Measurements from ENCODE around the gene ALS2CL.

The ALS2CL gene

DNA sequence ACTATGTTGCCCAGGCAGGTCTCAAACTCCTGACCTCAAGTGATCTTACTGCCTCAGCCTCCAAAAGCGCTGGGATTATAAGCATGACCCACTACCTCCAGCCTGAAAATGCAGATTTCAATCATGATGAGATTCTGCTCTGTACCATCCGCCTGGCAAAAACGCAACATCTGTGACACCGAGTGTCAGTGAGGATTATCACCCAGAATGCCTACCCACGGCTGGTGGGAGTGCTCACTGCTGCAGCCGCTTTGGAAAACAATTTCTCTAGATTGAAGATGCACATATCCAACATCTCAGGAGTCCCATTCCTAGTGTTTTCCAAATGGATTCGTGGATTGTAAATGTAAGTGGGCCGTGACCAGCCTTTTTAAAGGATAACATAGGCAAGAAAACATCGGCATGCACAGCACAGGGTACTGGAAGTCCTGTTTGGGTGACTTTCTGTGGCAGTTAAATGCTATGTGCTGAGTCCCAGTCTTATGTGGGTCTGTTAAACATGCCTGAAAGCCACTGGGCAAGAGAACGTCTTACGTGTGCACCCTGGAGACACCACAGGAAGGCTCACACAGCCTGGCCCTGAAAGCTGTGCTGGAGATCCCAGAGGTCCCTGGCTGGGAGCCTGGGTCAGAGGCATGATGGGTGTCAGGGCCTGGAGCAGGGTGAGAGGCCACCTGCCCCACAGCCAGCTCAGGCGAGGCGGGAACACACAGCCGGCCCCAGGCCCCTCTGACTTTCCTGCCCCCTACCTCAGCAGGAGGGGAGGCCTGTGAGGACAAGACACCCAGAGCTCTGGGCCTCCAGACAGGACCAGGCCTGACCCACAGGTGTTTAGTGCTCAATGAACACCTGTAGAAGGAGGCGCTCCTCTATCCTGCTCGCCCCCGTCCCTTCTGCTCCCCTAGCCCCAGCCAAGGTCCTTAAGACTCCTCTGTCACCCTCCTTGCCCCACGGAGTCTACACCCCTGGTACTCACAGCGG is 23.3 kb upstream of the ALS2CL start:
- no peak for DNase-seq
- ATAC-seq = no peak

DNA sequence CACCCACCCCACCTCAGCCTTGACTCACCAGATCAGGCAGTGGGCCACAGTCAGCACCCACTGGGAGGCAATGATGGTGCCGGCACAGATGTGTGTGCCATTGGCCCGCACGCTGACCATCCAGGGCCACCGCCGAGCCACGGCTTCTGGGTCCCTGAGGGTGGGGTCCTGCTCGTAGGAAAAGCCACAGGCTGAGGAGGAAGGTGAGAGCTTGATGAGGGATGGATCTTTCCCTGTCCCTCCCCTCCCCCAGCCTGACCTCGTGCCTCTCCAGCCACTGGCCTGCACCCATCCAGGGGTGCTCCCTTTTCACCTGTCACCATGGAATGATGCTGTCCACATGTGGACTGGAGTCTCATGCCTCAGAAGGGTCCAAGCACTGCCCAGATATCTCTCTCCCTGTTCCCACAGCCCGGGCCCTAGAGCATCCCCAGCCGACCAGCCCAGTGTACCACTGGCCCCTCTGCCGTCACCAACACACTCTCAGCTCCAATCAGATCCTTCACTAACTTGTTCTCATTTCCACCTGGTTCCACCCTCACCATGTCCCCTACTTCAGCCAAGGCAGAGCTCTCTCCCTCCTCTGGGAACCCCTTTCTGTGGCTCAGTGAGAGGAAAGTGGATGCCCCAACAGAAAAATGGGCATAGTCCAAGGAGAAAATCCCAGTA is 22.2 kb upstream of the ALS2CL start:
- ATAC-seq (no peak), DNase-seq (no peak)

DNA sequence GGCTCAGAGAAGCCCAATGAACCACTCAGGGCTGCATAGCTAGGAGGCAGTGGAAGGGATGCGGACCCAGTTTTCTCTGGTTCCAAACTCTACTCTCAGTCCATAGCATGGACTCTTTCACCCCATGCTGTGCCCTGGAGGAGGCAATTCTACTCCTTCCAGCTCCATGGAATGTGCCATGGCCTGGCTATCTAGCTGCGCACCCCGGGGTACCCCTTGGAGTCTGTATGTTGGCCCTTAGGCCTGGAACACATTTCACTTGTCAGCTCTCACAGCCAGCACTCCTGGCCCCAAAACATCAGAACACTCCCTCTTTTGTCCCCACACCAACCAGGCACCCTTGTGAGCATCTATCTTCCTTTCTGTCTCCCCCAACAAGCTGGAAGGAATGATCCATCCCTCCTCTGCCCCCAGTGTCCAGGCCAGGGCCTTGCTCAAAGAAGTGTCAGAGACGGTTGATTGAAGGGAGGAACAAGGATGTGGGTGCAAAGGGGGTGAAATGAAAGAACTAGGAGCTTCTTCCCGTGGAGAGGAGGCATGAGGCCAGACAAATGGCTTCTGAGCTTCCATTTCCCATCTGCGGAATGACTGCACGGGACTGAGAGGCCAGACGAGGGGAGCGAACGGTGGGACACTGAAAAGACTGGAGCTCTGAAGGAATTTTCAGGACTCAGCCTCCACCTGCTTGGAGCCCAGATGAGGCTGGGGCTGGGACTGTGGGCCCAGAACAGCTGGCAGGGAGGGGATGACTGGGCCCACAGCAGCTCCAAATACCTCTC is 21.4 kb upstream of the ALS2CL start:
- DNase-seq = no peak
- ATAC-seq = no peak

DNA sequence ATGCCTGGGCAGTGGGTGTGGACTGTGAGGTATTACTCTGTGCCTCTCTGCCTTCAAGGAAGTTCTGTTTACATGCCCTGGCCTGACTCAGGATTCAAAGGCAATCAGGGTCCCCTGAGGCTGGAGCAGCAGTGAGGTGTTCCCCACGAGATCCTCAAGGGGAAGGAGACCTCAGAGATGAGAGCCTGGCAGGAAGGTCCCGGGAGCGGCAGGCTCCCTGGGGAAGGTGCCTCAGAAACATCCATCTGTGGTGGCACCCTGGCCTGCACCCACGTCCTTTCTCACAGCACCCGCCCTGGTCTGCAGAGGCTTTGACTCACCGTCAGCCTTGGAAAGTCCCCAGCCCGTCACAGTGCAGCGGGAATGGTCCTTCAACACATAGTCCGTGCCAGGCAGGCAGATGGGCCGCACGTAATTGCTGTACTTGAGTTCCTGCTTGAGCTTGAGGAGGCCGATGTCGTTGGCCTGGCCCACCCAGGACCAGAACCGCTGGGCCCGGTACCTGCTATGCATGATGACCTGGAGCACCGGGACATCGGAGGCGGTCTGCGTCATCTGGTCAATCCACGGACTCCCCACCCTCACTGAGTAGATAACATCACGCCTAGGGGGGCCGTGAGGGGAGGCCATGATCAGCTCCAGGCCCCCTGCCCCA is 20.5 kb upstream of the ALS2CL start:
- ATAC-seq = peak; percentile 42
- DNase-seq = peak; percentile 20

DNA sequence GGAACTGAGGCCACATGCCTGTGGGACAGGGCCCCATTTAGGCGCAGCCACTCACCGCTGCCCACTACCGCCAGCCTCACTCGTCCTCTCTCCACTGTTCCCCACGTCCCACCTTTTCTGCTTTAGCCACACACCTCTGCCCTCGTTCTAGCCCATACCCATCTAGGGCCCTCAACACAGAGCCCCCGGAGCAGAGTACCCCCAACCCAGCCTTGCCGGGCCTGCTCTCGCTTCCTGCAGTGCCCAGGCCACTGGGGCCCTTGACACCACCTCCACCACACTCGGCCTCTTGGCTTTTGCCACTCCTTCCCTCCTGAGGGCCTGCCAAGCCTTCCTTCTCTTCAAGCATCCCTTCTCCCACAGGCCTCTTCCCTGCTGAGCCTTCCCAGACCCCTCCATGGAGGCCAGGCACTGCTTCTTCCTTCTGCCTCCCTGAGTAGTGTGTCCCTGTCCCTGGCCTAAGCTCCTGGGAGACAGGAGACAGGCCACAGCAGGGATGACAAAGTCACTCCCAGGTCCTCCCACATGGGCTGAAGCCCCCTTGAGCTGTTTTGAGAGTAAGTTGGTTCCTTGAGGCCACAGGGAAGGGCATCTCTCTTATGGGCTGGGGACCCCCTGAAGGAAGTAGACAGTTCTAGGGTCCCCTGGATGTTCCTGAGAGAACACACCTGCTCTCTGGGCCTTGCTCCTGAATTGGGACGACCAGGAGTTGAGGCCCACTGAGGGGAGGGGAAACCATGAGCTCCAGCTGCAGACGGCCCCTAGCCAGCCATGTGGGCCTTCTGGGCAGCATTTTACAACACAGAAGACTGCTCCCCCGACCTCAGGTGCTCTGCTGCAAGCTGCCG is 19.8 kb upstream of the ALS2CL start:
- DNase-seq = peak; percentile 1
- no peak for ATAC-seq

DNA sequence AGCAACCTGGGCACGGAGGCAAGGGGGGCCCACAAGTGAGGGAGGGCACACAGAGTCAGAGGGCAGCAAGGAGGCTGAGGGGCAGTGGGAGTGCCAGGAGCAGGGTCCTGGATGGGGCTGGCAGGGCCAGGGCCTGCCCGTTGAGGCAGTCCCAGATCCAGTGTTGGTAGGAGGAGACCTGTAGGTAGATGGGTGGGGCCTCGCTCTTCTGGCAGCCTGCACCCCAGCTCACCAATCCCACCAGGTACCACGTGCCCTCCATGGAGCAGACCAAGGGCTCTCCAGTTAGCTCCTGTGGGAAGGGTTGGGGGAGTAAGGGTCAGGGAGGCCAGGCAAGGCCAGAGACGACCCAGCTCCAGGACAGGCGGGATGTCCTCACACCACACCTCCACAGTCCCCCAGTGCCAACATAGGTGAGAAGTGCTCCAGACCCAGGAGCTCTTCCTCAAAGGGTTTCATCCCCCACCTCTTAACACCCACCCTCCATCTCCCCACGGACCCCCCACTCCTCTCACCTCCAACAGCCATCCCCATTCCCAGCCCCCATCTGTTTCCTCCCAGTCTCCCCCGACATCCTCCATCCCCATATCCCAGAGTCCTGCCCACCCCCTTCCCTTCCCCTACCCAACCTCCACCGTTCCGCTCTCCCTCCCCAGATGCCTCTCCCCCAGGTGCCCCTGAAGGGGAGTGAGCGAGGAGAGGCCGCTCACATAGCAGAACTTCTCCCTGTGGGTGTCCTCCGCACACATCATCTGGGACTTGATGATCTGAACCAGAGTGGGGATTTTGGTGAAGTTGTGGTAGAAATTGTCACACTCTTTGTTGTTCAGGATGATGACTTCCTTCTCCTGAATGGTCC is 18.9 kb upstream of the ALS2CL start:
- no peak for ATAC-seq
- DNase-seq = no peak

DNA sequence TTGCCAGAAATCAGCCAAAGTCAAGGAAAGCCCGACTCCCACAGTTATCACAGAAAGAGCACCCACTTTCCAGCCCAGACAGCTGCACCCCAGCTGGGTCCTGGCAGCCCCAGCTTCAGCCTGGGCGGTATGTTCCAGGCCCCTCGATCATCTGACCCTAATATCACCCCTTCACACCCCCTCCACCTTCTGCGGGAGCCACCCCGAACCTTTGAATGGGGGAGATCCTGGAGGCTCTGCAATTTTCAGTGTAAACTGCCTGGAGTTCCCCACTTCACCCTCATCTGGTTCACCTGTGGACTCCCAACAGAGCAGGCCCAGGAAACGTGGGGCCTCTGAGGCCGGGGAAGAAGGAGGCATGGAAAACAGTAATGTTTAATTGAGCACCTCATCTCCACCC is 18.3 kb upstream of the ALS2CL start:
- DNase-seq (no peak), ATAC-seq (no peak)

DNA sequence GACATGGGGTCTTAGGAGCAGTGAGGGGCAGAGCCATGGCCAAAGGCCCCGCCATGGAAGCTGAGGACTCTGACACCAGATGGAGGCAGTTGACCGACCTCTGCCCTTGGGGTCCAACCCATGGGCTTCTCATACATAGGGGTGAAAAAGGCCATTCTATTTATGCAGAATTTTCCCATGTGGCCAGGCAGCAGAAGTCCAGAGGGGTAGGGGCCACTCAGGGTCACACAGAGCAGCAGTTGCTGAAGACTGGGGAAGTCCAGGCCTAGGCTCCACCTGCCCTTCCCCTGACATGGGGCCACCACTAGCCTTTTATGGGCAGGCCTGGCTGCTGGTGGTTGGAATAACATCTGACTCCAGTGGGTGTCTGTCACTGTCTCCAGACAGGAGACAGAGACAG is 17.8 kb upstream of the ALS2CL start:
- DNase-seq (no peak), ATAC-seq (no peak)

DNA sequence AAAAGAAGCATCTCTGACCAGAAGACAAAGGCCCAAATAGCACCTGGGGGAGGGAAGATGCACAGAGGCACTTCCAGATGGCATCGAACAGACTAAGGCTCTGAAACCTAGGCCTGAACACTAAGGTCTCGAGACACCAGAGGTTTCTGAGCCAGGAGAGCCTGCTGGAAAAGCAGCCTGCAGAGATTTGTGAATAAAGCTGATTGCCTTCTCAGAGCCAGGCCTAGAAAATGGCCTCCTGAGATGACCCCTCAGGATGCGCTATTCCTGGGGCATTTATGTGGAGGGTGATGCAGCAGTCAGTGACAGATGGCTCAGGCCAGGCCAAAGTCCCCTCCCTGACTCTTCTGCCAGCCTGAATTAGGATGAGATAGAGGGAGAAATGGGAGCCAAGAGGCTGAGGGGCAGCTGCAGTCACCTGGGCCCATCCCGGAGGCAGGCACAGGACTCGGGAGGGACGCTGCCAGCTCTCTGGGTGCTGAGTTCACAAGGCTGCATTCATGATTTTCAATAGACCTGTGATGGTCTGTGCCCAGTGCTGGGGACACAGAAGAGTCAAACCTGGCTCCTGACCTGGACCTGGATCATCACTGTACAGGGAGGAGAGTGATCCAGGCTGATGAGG is 17.3 kb upstream of the ALS2CL start:
- no peak for ATAC-seq
- no peak for DNase-seq

DNA sequence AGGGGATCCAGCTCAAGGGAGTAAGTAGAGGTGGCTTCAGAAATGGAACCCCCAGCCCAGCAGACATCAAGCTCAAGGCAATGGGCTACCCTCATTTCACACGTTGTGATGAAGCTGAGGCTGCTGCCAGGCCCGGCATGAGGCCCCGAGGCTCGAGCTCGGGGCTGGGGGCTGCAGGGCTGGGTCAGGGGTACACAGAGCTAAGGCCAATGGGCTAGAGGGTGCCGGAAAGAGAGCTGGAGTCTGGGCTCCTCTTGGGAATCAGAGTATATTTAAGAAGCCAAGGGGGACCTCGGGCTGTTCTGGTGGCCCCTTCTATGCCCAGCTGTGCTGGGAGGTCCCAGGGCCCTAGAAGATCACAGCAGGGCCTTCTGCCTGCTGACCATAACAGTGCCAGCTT is 16.8 kb upstream of the ALS2CL start:
- DNase-seq (no peak), ATAC-seq (no peak)

DNA sequence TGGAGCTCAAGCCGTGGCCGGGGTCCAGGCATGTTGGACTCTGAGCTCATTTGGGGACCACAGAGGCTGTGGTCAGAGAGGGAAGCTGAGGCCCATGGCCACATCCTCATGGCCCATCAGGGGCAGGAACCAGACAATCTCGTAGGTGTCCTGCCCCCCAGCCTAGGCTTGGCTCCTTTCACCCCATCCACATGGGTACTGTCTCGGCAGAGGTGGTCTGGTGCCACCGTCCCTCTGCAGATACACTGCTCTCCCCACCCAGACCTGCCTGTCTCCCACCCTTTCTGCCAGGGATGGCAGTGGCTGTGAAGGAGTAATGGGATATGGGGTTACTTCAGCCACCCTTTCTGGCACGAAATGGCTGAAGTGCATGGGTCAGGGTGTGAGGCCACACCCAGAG is 16.2 kb upstream of the ALS2CL start:
- DNase-seq (no peak), ATAC-seq (no peak)

DNA sequence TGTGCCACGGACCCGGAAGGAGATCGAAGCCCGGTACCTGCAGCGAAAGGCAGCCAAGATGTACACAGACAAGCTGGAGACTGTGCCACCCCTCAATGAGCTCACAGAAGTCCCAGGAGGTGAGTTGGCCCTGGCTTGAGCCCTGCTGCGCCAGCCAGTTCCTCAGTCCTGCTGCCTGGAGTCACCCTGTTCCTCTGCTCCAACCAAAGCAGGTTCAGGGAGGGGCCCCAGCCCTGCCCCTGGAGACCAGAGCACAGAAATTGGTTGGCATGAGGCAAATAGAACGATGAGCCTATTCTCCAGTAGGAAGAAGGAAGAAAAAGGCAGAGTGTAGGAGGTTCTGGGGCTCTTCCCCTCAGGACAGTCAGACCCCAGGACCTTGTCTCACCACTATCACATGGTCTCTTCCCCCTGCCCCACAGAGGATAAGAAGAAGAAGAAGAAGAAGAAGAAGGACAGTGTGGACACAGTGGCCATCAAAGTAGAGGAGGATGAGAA is 15.7 kb upstream of the ALS2CL start:
- ATAC-seq = no peak
- no peak for DNase-seq

DNA sequence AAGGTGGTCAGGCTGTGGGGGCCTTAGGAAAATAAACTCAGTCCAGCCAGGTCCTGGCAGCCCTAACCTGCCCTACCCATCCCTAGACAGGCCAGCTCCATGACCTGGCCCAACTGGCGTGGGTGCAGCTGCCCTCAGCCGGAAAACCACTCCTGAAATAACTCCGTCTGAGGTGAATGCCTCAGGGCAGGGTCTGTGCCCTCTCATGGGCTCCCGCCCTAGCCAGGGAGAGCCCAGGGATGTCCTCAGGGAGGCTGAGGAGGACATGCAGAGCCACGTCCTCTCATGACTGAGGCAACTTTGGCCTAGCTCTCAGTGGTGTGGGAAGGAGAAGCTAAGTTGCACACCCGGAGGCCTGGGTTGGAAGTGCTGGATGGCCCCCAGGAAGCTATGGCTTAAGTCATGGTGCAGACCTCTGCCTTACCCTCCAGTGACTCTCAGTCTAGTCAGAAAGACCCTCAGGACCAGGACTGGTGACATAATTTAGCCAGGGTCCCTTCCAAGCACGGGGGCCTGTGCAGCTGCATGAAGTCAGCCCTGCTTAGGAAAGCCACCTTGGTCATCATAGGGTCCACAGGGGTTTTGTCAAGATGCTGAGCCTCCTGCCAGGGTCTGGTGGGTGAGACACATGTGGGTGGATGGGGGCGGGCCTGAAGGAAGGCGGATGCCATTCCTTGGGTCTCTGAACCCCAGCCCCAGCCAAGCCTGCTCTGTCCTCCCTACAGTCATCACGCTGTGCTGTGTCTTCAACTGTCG is 15.1 kb upstream of the ALS2CL start:
- ATAC-seq = no peak
- no peak for DNase-seq

DNA sequence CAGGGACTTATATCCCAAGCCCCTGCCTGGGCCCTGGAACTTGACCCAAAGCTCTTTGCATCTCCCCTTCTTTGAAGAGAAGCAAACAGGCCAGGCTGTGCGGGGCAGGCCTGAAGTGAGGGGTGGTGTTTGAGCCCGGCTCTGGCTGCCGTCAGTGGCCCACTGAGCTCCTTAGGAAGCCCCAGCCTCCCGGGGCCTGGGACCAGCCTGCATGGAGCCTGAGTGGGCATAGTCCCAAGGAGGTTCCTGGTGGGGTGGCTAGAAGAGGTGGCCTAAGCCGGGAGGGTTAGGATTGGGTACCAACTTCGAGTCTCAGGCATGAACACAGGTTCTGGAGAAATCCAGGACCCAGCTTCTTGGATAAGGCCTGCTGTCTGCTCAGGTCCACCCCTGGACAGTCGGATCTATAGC is 14.1 kb upstream of the ALS2CL start:
- no peak for DNase-seq
- ATAC-seq = no peak

DNA sequence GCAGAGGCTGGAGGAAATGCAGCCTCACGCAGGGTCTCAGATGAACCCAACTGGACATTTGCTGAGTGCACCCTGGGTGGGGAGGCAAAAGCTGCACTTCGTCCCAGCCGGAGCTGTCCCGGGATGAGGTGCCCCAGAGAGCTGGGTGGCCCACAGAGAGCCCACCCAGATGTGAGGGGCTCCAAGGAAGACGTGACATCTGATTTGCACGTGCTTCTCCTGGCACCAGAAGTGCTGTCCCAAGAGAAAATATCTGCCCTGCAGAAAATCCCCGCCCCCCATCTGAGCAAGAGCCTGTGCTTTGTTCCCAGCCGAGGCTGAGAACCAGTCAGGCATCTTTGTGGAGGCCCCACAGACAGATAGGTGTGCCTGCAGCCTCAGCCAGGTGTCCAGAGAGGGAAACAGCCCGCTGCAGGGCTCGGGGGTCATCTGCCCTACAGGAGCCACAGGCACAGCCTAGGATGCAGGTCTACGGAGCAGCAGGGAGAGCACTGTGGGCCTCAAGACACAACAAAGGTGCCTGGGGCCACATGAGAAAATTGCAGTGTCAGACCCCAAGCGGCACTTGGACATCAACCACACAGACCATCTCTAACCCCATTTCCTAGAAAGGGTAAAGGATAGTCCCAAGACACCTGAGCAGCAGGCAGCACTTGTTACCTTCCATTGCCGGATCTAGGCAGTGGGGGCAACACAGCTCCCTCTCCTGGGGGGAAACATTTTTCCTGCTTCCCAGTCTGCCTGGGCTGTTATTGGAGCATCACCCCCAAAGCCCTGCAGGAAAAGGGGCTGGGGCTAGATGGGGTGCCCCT is 13.5 kb upstream of the ALS2CL start:
- DNase-seq (no peak), ATAC-seq (no peak)

DNA sequence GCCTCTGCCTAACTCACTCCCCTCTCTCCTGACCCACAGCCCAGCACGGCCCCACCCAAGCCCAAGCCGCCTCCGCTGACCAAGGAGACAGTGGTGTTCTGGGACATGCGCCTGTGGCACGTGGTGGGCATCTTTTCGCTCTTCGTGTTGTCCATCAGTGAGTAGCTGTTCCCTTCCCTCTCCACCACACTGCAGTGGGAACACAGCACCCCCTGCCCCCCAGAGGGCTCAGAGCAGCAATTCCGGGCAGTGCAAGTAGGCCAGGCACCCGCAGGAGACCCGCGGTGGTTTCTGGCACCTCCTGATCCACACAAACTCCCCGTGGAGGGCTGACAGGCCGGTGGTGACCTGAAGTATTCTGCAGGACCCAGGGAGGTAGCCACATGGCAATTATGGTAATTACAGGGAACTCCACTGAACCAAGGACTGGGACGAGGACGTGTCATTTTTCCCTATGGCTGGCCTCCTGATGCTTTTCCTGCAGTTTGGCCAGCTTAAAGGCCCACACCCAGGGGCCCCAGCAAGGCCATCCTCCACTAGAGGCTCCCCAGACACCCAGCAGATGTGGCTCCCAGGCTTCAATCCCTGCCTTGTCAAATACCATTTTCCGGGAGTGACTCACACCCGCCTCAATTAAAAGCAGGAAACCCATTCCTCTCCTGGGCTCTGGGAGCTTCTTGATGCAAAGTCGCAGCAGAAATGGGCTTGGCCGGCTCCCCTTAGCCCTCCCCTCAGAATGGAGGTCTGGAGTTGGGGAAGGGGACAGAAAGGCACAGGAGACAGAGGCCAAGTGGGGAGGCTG is 12.5 kb upstream of the ALS2CL start:
- DNase-seq (no peak), ATAC-seq (no peak)

DNA sequence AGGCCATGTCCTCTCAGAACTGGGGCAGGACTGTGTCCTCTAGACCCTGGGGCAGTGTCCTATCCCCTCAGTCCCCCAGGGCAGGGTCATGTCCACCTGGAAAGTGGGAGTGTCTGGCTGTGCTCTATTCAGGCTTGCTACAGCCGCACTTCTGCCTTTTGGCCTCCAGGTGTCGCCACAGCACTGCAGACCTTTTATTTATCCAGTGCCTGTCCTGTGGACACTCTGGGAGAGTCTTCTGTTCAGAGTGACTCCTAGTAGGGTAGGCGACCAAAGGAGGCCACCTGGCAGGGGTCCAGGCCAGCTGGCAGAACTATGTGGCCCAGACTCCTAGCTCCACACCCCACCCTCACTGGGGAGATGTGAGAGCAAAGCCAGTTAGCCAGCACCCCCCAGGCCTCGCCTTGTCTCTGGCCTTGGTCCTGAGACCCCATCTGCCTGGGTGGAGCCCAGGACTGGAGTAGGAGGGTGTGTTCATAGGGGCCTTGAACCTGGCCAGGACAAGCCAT is 11.6 kb upstream of the ALS2CL start:
- DNase-seq (peak; percentile 63), ATAC-seq (peak; percentile 66)
